ENCODE results near the gene HSF2. TPM values are rescaled to one million over a fixed set of nuclear protein-coding genes. Genes with fewer than 3 reads are reported as not detected.
A peak's percentile ranks its signal among the peaks of the same experiment; 100 is the strongest.

HSF2 gene
- total and polyA plus RNA-seq, 9 donors = 14.0 to 28.1 (median 17.3) TPM

DNA sequence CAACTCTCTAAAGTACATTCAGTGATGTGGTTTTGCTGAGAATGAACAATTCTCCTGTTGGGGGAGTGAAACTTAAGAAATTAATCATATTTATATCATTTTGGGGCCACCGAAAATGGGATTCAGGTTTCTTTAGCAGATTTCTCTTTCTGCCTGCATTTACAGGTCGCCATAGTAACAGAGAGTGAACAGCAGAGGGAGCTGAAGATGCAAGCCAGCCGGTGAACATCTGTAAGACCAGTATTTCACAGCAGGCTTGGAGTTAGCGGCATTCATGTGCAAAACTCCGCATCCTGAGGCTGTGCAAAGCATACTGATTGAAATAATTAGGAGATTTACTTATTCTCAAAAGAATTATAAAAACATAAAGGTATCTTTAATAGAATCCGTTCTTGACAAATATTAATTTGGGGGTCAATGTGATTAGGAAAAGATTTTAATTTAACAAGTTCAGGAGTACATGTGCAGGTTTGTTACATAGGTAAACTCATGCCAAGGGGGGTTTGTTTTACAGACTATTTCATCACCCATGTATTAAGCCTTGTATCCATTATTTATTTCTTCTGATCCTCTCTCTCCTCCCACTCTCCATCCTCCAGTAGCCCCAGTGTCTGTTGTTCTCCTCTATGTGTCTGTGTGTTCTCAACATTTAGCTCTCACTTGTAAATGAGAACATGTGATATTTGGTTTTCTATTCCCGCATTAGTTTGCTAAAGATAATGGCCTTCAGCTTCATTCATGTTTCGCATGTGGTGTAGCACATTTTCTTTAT, 17.8 kb upstream of the HSF2 start:
- Histone ChIP-seq H3K4me1 (ENCODE audit: insufficient read depth) (no peaks in the 10 kb centered on the region), H3K4me3 (no peak overlapping the region), H3K27ac (no peak overlapping the region), H3K9me3 (no peaks in the 10 kb centered on the region), H3K27me3 (no peaks in the 10 kb centered on the region), H3K36me3 (no peaks in the 10 kb centered on the region)
- 16 to 19% (median 18%) methylated on average over 8 of the region's 8 CpGs for WGBS, 3 donors
- peak; percentile 27 to 69 (median 47) for DNase-seq
- intact Hi-C loops (cut with DNase I) = loop anchor here in 1 of 4 donors (10.0 kb wide), 2 partner anchors 113 to 143 kb away; no protein-coding TSS in a partner anchor
- no peak for TF ChIP-seq POLR2A (IDR thresholded peaks at IDR 0.05)
- TF ChIP-seq, protein P1, sequence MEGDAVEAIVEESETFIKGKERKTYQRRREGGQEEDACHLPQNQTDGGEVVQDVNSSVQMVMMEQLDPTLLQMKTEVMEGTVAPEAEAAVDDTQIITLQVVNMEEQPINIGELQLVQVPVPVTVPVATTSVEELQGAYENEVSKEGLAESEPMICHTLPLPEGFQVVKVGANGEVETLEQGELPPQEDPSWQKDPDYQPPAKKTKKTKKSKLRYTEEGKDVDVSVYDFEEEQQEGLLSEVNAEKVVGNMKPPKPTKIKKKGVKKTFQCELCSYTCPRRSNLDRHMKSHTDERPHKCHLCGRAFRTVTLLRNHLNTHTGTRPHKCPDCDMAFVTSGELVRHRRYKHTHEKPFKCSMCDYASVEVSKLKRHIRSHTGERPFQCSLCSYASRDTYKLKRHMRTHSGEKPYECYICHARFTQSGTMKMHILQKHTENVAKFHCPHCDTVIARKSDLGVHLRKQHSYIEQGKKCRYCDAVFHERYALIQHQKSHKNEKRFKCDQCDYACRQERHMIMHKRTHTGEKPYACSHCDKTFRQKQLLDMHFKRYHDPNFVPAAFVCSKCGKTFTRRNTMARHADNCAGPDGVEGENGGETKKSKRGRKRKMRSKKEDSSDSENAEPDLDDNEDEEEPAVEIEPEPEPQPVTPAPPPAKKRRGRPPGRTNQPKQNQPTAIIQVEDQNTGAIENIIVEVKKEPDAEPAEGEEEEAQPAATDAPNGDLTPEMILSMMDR (IDR thresholded peaks at IDR 0.05) = peak; percentile 41 to 70 (median 58)

DNA sequence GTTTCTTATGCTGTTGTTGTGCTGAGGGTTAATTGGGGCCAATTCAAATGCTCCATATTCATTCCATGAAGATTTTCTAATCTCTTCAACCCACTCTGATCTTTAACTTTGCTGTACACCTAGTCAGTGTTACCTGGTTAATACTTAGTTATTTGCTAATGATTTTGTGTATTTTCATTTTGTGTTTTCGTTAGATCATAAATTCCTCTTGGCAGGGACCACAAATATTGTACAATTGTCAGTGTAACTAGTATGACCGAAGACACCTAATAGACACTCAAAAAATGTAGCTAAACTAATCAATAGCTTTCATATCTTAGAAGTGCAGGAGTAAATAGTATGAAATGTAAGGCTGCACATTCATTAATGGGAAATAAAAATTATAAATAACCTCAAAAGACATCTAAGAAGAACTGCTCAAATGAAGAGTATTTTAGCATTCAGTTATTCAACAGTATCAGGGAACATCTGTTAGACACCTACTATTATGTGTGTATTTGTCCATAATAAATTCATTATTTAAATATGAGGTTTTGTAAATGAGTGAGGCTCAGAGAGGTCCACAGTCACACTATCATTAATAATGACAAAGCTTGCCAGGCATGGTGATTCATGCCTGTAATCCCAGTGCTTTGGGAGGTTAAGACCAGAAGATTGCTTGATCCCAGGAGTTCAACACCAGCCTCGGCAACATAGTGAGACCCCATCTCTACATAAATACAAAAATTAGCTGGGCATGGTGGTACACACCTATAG, 13.4 kb upstream of the HSF2 start:
- no peak for TF ChIP-seq POLR2A (IDR thresholded peaks at IDR 0.05)
- no peak for TF ChIP-seq EP300 (IDR thresholded peaks at IDR 0.05)
- TF ChIP-seq, protein P1 (IDR thresholded peaks at IDR 0.05) = no peak
- Histone ChIP-seq H3K27ac (no peak overlapping the region), H3K4me3 (no peak overlapping the region), H3K9me3 (no peaks in the 10 kb centered on the region), H3K4me1 (ENCODE audit: insufficient read depth) (no peaks in the 10 kb centered on the region), H3K36me3 (no peaks in the 10 kb centered on the region), H3K27me3 (no peaks in the 10 kb centered on the region)
- DNase-seq = no peak
- WGBS, 3 donors = 60 to 83% (median 83%) methylated on average over 3 of the region's 3 CpGs
- intact Hi-C loops (cut with DNase I) = loop anchor here in 1 of 4 donors (10.0 kb wide), 2 partner anchors 109 to 139 kb away; no protein-coding TSS in a partner anchor

DNA sequence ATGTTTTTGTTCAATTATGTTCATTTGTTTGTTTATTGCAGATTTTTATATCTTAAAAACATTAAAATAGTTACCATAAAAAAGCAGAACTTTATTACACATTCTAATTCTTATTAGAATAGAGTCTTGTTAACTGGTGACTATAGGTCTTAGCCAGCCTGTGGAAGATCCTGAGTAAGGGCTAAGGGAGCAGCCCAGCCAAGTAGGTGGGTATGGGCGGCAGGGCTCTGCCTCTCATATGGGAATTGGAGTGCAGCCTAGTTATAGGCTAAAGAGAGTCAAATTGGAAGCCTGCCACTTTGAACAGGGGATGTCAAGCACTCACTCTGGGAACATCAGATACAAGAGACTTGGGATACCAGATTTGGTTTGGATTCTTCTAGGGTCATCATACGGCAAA, 10.5 kb upstream of the HSF2 start:
- intact Hi-C loops (cut with DNase I) = loop anchor here in 1 of 4 donors (10.0 kb wide), 2 partner anchors 106 to 136 kb away; no protein-coding TSS in a partner anchor
- 91 to 94% (median 91%) methylated on average over 2 of the region's 2 CpGs for WGBS, 3 donors
- H3K27ac ChIP-seq = no peak overlapping the region

More for the DNA sequence above, 10.5 kb upstream of the HSF2 start:
- no peaks in the 10 kb centered on the region for H3K36me3 ChIP-seq
- DNase-seq = no peak
- no peak overlapping the region for H3K4me3 ChIP-seq
- no peaks in the 10 kb centered on the region for H3K4me1 ChIP-seq (ENCODE audit: insufficient read depth)
- TF ChIP-seq POLR2A (IDR thresholded peaks at IDR 0.05) (no peak), EP300 (IDR thresholded peaks at IDR 0.05) (no peak)
- TF ChIP-seq, protein P1 (IDR thresholded peaks at IDR 0.05) = no peak
- no peaks in the 10 kb centered on the region for H3K9me3 ChIP-seq
- no peaks in the 10 kb centered on the region for H3K27me3 ChIP-seq

Data from ovary (tissue), 9 donors.